ENCODE measurements around the gene LY6G5C. TPM values are rescaled to one million over a fixed set of nuclear protein-coding genes. Genes with fewer than 3 reads are reported as not detected.

Gene LY6G5C
- total and polyA plus RNA-seq, 4 donors: 1.2 to 5.9 (median 3.3) TPM

- DNase-seq (no peak), ATAC-seq (ENCODE audit: low FRiP score) (no peak)
- H3K27ac ChIP-seq (ENCODE audit: low read depth in 1 of 2, low read length in 2 of 2): no peak overlapping the region
- no peaks in the 10 kb centered on the region for H3K4me1 ChIP-seq (ENCODE audit: control insufficient read depth in 1 of 2, insufficient read depth in 2 of 2, low read length in 2 of 2)
- no peaks in the 10 kb centered on the region for H3K9me3 ChIP-seq (ENCODE audit: control insufficient read depth, low read length)
- no peak overlapping the region for H3K4me3 ChIP-seq (ENCODE audit: low read length in 2 of 2)
- H3K27me3 ChIP-seq (ENCODE audit: control insufficient read depth in 1 of 2, insufficient read depth in 2 of 2, low read length in 1 of 2): no peaks in the 10 kb centered on the region
- 74 to 75% methylated on average over 6 of the region's 6 CpGs for WGBS, 2 donors
- peaks cover 0 to 1% of the 10 kb centered on the region in 2 donors for H3K36me3 ChIP-seq (ENCODE audit: control insufficient read depth in 1 of 2, insufficient read depth in 2 of 2, low read length in 1 of 2)
- intact Hi-C loops (cut with DNase I): loop anchor here in 1 of 2 donors (10.0 kb wide), 1 partner anchor 1757 kb away; the partner anchor contains the start of genes CUTA and PHF1
Observed at GRCh38 chr6:31657406-31658157, 23.3 kb downstream of the LY6G5C start.

DNA sequence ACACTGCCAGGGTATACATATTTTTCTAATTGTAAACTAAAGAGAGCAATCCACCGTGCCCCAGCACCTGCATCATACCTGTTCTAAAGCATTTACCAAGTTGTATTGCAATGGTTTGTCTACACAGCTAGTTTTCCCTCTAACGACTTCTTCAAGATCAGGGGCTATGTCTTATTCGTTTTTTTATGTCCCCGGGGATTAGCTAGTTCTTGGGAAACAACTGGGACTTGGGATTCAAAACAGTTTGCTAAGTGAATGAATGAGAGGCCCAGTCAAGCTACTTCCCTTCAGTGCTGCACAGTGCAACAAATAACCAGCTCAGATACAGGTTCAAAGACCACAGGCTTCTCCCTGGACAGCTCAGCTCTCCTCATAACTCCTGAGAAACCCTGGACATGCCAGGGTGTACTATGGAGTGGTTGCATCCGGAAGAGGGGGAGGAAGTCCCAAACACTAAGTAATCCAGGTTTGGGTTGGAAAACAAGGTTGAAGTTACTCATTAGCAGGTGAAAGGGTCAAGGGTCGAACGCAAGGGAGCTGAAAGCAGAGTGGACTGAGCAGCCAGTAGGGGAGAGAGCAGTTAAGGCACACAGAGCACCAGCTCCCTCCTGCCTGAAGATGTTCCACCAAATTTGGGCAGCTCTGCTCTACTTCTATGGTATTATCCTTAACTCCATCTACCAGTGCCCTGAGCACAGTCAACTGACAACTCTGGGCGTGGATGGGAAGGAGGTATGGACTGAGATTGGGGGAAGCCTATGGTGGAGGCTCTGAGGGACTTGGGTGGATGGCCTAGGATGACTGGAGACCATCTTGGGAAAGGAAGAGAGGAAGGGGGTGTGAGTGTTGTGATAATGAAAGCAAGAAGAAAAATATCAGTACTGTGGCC, 25.3 kb downstream of the LY6G5C start, which contains the start of gene APOM:
Gene APOM, plus strand, starts transcription at position 546 of the 889 bp plus-strand sequence. Its CDS starts 73 bp downstream, at position 619.
- DNase-seq: no peak
- ATAC-seq (ENCODE audit: low FRiP score): no peak
- no peaks in the 10 kb centered on the region for H3K27me3 ChIP-seq (ENCODE audit: control insufficient read depth in 1 of 2, insufficient read depth in 2 of 2, low read length in 1 of 2)
- no peak within 1 kb of the TSS for H3K27ac ChIP-seq (ENCODE audit: low read depth in 1 of 2, low read length in 2 of 2)
- no peaks in the 10 kb centered on the region for H3K4me1 ChIP-seq (ENCODE audit: control insufficient read depth in 1 of 2, insufficient read depth in 2 of 2, low read length in 2 of 2)
- peaks cover 0 to 1% of the 10 kb centered on the region in 2 donors for H3K36me3 ChIP-seq (ENCODE audit: control insufficient read depth in 1 of 2, insufficient read depth in 2 of 2, low read length in 1 of 2)
- no peaks in the 10 kb centered on the region for H3K9me3 ChIP-seq (ENCODE audit: control insufficient read depth, low read length)
- WGBS, 2 donors: 74 to 83% methylated on average over 8 of the region's 8 CpGs
- intact Hi-C loops (cut with DNase I): loop anchor here in 1 of 2 donors (10.0 kb wide), 1 partner anchor 1759 kb away; the partner anchor contains the start of genes CUTA and PHF1
- no peak within 1 kb of the TSS for H3K4me3 ChIP-seq (ENCODE audit: low read length in 2 of 2)

- intact Hi-C loops (cut with DNase I): loop anchor here in 1 of 2 donors (10.0 kb wide), 1 partner anchor 1760 kb away; the partner anchor contains the start of genes CUTA and PHF1
- H3K9me3 ChIP-seq (ENCODE audit: control insufficient read depth, low read length): no peaks in the 10 kb centered on the region
- H3K4me3 ChIP-seq (ENCODE audit: low read length in 2 of 2): no peak overlapping the region
- ATAC-seq (ENCODE audit: low FRiP score) (no peak), DNase-seq (no peak)
- no peaks in the 10 kb centered on the region for H3K27me3 ChIP-seq (ENCODE audit: control insufficient read depth in 1 of 2, insufficient read depth in 2 of 2, low read length in 1 of 2)
- H3K4me1 ChIP-seq (ENCODE audit: control insufficient read depth in 1 of 2, insufficient read depth in 2 of 2, low read length in 2 of 2): no peaks in the 10 kb centered on the region
- H3K36me3 ChIP-seq (ENCODE audit: control insufficient read depth in 1 of 2, insufficient read depth in 2 of 2, low read length in 1 of 2): peaks cover 0 to 1% of the 10 kb centered on the region in 2 donors
- H3K27ac ChIP-seq (ENCODE audit: low read depth in 1 of 2, low read length in 2 of 2): no peak overlapping the region
- 94% methylated on average over 8 of the region's 8 CpGs for WGBS, 2 donors
Observed at GRCh38 chr6:31654574-31655348, 26.1 kb downstream of the LY6G5C start.

GRCh38 chr6:31652925-31653724, 27.7 kb downstream of the LY6G5C start:
- H3K4me1 ChIP-seq (ENCODE audit: control insufficient read depth in 1 of 2, insufficient read depth in 2 of 2, low read length in 2 of 2): no peaks in the 10 kb centered on the region
- intact Hi-C loops (cut with DNase I): loop anchor here in 1 of 2 donors (1.0 to 10.0 kb wide), 2 partner anchors 11 to 1762 kb away; partner anchors contain the start of genes CUTA, GPANK1 and PHF1

DNA sequence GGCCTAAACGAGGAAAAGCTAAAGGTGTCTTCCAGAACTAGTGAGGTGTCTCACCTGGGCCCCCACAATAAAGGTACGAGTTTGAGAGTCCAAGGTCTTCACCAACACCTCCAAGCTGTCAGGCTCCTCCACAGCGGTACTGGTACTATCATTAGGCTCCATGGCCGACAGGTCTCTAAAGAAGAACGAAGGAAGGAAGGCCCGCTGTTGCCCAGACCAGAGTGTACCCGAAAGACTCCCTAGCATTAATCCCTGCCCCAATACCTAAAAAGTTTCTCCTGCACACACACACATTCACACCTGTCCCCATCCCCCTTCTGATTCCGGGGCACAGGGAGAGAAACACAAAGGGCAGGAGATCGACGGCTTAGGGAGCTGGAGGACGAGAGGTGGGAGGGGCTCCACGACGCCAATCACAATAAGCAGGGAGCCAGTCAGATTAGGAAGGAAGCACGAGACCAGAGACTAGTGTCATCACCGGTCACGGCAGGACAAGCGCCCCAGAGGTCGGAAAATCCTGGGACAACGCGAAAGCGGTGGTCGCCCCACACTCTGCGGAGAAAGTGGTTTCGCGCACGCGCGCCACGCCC, 29.2 kb downstream of the LY6G5C start:
- DNase-seq: no peak
- Histone ChIP-seq H3K4me1 (ENCODE audit: control insufficient read depth in 1 of 2, insufficient read depth in 2 of 2, low read length in 2 of 2) (no peaks in the 10 kb centered on the region), H3K9me3 (ENCODE audit: control insufficient read depth, low read length) (no peaks in the 10 kb centered on the region), H3K36me3 (ENCODE audit: control insufficient read depth in 1 of 2, insufficient read depth in 2 of 2, low read length in 1 of 2) (peaks cover 0 to 6% of the 10 kb centered on the region in 2 donors), H3K4me3 (ENCODE audit: low read length in 2 of 2) (peak overlapping the region; percentile 32 to 65), H3K27me3 (ENCODE audit: control insufficient read depth in 1 of 2, insufficient read depth in 2 of 2, low read length in 1 of 2) (no peaks in the 10 kb centered on the region), H3K27ac (ENCODE audit: low read depth in 1 of 2, low read length in 2 of 2) (peak overlapping the region; percentile 87 to 88)
- intact Hi-C loops (cut with DNase I): loop anchor here in 1 of 2 donors (1.0 to 10.0 kb wide), 2 partner anchors 13 to 1763 kb away; partner anchors contain the start of genes CUTA, GPANK1 and PHF1
- WGBS, 2 donors: 1 to 3% methylated on average over 29 of the region's 29 CpGs
- peak; percentile 79 for ATAC-seq (ENCODE audit: low FRiP score)

More at GRCh38 chr6:31652925-31653724, 27.7 kb downstream of the LY6G5C start:
- peak; percentile 92 to 93 for DNase-seq
- Histone ChIP-seq H3K27me3 (ENCODE audit: control insufficient read depth in 1 of 2, insufficient read depth in 2 of 2, low read length in 1 of 2) (no peaks in the 10 kb centered on the region), H3K9me3 (ENCODE audit: control insufficient read depth, low read length) (no peaks in the 10 kb centered on the region), H3K27ac (ENCODE audit: low read depth in 1 of 2, low read length in 2 of 2) (peak overlapping the region; percentile 52 to 87), H3K4me3 (ENCODE audit: low read length in 2 of 2) (peak overlapping the region; percentile 32 to 64), H3K36me3 (ENCODE audit: control insufficient read depth in 1 of 2, insufficient read depth in 2 of 2, low read length in 1 of 2) (peaks cover 0 to 8% of the 10 kb centered on the region in 2 donors)
- 7 to 8% methylated on average over 37 of the region's 37 CpGs for WGBS, 2 donors
- ATAC-seq (ENCODE audit: low FRiP score): peak; percentile 90

DNA sequence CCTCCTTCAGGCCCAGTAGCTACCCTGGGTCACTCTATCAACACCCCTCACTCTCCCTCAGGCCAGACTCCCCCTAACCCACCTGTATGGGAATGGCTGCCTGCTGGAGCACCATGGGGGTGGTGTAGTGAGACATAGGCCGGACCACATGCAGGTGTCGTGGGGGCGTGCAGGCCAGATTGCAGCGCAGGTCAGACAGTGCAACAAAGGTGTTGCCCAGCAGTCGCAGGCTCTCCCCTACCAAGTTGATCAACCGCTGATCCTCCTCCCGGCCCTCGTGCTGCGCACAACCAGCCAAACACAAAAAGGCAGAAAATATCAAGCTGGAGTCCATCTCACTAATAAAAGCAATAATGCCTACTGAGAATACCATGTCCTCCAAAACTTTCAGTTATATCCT, 35.5 kb downstream of the LY6G5C start:
- Histone ChIP-seq H3K27me3 (ENCODE audit: control insufficient read depth in 1 of 2, insufficient read depth in 2 of 2, low read length in 1 of 2) (no peaks in the 10 kb centered on the region), H3K27ac (ENCODE audit: low read depth in 1 of 2, low read length in 2 of 2) (no peak overlapping the region), H3K4me3 (ENCODE audit: low read length in 2 of 2) (no peak overlapping the region), H3K4me1 (ENCODE audit: control insufficient read depth in 1 of 2, insufficient read depth in 2 of 2, low read length in 2 of 2) (no peaks in the 10 kb centered on the region), H3K9me3 (ENCODE audit: control insufficient read depth, low read length) (no peaks in the 10 kb centered on the region), H3K36me3 (ENCODE audit: control insufficient read depth in 1 of 2, insufficient read depth in 2 of 2, low read length in 1 of 2) (peaks cover 4 to 28% of the 10 kb centered on the region in 2 donors)
- 94 to 96% methylated on average over 9 of the region's 9 CpGs for WGBS, 2 donors
- ATAC-seq (ENCODE audit: low FRiP score) (no peak), DNase-seq (no peak)
- intact Hi-C loops (cut with DNase I): no loop called here

- Histone ChIP-seq H3K4me3 (ENCODE audit: low read length in 2 of 2) (no peak overlapping the region), H3K4me1 (ENCODE audit: control insufficient read depth in 1 of 2, insufficient read depth in 2 of 2, low read length in 2 of 2) (no peaks in the 10 kb centered on the region), H3K27ac (ENCODE audit: low read depth in 1 of 2, low read length in 2 of 2) (no peak overlapping the region), H3K36me3 (ENCODE audit: control insufficient read depth in 1 of 2, insufficient read depth in 2 of 2, low read length in 1 of 2) (peaks cover 4 to 26% of the 10 kb centered on the region in 2 donors), H3K9me3 (ENCODE audit: control insufficient read depth, low read length) (no peaks in the 10 kb centered on the region), H3K27me3 (ENCODE audit: control insufficient read depth in 1 of 2, insufficient read depth in 2 of 2, low read length in 1 of 2) (no peaks in the 10 kb centered on the region)
- no peak for ATAC-seq (ENCODE audit: low FRiP score)
- 87 to 88% methylated on average over 17 of the region's 17 CpGs for WGBS, 2 donors
- intact Hi-C loops (cut with DNase I): loop anchor here in 1 of 2 donors (2.0 kb wide), 1 partner anchor 17 kb away; no protein-coding TSS in a partner anchor
- no peak for DNase-seq
Observed at GRCh38 chr6:31643818-31644454, 36.9 kb downstream of the LY6G5C start.

Measured in aorta (tissue), 5 donors.